GM18907 (cell line): ENCODE measurements around the gene TMEM69.
"Not testable (repeated sequence)": the region's sequence is repeated elsewhere in the genome, so short reads cannot be mapped to it uniquely, and the experiment has no call there.

Source experiments
- ATAC-seq: cut with Tn5 transposase; IDR thresholded peaks from one replicate; pipeline ENCODE4 v1.9.1; 2021; ENCODE audit warnings: mild to moderate bottlenecking, moderate library complexity; ENCODE audit not compliant: unreplicated experiment

TMEM69 gene

GRCh38 chr1:45677751-45678245, 10.2 kb upstream of the TMEM69 start:
- ATAC-seq = no peak

GRCh38 chr1:45678489-45678888, 9.5 kb upstream of the TMEM69 start:
- no peak for ATAC-seq

GRCh38 chr1:45679123-45679522, 8.9 kb upstream of the TMEM69 start:
- no peak for ATAC-seq

DNA sequence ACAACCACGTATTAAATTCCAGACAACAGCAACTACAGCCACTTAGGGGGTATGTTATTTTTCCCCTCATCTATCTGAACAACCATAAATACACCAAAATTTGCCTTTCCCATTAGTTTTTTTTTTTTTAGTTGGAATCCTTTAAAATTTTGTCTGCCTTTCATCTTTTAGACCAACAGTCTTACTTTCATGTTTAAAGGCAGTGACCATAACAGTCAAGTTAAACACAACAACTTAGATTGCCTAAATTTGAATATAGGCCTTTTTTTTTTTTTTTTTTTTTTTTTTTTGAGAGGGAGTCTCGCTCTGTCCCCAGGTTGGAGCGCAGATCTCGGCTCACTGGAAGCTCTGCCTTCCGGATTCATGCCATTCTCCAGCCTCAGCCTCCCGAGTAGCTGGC, 5.0 kb upstream of the TMEM69 start:
- ATAC-seq = no peak

DNA sequence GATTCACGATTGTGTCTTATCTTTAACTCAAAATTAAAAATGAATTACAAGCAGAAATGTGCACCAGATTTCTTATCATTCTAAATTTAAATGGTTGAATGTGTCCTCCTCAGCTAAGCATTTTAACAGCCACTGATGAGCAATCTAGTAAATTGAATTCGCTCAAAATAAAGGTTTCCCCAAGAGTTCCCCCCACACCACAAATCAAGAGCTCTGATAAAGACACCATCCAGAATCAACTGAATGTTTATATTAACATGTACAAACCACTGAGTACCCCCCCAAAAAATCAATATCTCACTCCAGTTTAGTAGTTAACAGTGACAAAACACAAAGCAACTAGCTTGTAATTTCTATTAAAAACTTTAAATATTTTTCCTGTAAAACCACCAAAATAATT, 3.6 kb upstream of the TMEM69 start:
- no peak for ATAC-seq

DNA sequence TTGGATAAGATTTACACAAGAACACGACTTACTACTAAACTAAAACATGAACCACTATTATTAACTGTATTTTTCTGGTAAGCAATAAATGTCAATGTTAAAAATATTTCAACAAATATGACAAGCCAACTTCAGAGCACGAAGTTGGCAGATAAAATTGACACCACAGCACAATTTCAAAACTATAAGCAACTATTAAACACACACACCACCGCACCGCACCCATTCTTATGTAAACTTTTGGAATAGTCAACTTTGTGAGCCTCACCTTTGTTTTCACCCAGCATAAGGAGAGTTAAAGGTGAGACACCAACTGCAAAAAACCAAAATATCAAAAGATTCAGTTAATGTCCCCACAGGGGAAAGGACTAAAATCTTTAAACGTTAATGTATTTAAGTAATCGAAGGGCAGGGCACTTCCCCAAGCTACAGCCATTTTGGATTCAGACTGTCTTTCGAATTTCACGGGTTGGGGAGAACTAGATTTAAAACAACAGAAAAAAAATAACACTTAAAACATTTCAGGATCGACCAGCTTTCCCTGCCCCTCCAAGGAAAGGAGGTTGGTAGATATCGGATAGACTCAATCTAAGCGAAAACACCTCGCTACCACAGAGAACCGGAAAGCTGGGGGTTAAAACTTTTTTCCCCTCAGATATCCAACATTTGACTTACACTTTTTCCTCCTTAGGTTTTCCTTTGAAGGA, 2.5 kb upstream of the TMEM69 start:
- no peak for ATAC-seq

DNA sequence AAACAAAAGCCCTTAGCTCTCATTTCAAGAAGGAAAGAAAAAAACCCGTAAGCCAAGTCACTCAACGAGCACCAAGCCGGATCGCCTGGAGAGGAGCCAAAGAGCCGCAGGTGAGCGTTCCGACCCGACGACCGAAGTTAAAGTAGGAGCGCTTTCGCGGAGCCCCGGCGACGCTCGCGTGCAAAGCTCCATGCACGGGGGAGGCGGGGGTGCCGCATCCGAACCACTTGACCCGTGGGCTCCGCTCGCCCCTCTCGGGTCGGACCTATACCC, 2.0 kb upstream of the TMEM69 start:
- ATAC-seq = peak; percentile 15

- ATAC-seq = peak; percentile 64
Measured at GRCh38 chr1:45686288-45687013, 1.5 kb upstream of the TMEM69 start, which contains the start of gene GPBP1L1. GPBP1L1 (minus strand) TSS chr1:45686533; CDS start chr1:45659087, 27,446 bp downstream.

DNA sequence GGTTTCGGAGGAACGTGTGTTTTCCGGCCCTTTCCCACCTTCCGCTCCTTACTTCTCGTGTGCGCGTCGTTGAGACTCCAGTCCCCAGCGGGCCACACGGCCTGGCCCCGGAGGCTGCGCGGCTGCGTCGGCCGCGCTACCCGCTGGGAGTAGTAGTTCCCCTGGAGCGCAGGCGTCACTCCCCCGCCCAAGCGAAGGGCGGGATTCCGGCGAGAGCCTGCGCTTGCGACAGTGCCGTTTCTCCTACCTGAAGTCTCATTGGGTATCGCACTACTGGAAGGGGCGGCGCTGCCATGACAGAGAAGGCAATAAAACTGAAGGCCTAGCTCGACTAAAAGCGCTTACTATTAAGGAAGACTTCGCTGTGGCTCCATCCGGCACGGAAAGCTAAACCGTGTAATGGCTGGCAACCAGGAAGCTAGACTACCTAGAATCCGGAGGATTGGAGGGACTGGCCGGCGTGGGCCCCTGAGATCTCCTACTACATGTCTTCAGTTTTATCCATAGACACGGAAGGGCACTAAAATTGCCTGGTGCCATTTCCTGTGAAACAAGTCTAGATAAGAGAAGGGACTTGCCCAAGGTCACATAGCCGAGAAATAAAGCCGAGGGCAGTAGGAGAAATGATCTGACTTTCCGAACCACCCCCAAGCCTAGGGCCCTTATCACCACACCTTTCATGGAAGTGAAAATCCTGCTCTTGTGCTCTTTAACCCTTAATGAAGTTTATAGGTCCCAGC, 797 bp upstream of the TMEM69 start:
- ATAC-seq = peak; percentile 80

DNA sequence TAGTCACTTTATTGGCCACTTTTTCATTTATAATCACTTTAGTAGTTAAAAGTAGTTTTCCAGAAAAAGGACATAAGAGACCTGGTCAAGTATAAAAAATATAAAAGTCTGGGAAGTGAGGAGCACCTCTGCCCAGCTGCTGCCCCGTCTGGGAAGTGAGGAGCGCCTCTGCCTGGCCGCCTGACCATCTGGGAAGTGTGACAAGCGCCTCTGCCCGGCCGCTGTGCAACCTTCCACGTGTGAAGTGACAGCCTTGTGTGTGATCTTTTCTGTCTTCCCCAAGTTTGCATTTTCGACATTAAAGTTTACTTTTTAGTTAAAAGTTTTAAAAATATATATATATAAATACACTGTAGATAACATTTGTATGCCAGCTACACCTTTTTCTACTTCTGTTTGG, 5.8 kb downstream of the TMEM69 start:
- not testable (repeated sequence) for ATAC-seq

DNA sequence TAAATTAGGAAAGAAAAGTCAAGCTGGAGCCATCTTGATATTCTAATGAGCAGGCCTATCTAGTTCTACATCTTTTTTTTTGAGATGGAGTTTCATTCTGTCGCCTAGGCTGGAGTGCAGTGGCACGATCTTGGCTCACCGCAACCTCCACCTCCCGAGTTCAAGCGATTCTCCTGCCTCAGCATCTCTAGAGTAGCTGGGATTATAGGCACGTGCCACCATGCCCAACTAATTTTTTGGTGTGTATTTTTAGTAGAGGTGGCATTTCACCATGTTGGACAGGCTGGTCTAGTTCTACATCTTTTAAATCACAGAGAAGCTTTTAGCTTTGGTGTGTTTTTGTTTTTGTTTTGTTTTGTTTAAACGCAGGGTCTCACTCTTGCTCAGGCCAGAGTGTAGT, 6.8 kb downstream of the TMEM69 start:
- no peak for ATAC-seq

DNA sequence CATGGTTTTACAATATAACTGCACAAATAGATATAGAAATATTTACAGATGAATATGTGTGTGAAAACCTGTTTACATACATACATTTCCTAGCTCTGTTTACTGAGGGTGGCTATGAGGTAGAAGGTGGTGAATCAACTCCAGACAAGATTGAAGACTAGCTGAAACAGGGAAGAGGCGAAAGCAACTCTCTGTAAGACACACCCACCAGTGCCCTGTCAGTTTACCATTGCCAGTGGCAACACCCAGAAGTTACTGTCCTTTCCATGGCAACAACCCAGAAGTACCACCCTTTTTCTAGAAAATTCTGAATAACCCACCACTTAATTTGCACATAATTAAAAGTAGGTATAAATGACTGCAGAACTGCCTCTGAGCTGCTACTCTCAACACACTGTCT, 16.7 kb downstream of the TMEM69 start:
- no peak for ATAC-seq

DNA sequence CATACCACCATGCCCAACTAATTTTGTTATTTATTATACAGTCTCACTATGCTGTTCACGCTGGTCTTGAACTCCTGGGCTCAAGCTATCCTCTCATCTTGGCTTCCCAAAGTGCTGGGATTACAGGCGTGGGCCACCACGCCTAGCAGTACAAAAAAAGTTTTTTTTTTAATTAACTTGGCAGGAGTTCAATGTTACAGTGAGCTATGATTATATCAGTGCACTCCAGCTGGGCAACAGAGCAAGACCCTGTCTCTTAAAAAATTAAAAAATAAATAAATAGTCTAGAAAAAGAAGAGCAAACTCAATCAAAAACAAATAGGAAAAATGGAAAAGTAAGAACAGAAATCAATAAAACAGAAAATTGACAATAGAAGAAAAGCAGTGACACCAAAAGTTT, 25.7 kb downstream of the TMEM69 start:
- ATAC-seq = no peak

DNA sequence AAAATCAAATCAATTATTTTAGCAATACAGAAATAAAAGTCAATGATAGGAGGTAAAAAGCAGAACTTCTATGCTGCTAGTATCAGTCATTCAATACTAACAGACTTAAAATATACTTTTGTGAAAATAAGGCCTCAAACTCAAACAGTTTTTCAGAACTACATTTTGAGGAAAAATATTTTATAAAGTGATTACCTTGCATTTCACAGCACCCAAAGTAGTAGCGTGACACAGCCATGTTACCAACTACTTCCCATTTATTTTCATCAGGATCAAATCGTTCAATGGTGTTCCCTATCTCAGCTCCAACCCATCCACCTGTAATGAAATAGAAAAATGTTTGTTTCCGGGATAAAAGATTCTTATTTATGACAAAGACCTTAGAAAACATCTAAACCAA, 28.7 kb downstream of the TMEM69 start:
- ATAC-seq = no peak

- ATAC-seq = not testable (repeated sequence)
Measured at GRCh38 chr1:45717386-45717785, 29.4 kb downstream of the TMEM69 start.

- ATAC-seq = no peak
Measured at GRCh38 chr1:45718289-45718688, 30.3 kb downstream of the TMEM69 start.

DNA sequence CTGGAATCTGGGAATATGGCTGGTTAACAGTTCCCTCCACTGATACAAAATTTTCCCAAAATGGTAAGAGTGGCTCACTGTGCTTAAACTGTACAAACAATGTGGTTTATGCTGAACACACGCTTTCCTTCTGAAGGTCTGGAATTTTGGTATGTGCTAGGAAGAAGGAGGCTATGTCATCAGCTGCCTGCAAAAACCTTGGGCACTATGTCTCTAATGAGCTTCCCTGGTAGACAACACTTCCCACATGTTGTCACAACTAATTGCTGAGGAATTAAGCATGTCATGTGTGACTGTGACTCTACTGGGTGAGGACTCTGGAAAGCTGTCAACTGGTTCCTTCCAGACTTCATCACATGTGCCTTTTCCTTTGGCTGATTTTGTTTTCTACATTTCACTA, 33.2 kb downstream of the TMEM69 start:
- ATAC-seq = no peak

DNA sequence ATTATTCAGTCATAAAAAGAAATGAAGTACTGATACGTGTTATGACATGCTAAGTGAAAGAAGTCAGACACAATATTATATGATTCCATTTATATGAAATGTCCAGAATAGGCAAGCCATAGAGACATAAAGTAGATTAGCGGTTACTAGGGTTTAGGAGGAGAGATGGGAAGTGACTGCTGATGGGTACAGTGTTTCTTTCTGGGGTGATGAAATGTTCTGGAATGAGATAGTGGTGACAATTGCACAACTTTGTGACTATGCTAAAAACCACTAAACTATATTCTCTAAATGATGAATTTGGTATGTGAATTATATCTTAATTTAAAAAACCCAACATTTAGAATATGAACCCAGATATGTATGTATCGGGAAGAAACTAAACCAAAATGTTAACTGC, 34.8 kb downstream of the TMEM69 start:
- no peak for ATAC-seq

DNA sequence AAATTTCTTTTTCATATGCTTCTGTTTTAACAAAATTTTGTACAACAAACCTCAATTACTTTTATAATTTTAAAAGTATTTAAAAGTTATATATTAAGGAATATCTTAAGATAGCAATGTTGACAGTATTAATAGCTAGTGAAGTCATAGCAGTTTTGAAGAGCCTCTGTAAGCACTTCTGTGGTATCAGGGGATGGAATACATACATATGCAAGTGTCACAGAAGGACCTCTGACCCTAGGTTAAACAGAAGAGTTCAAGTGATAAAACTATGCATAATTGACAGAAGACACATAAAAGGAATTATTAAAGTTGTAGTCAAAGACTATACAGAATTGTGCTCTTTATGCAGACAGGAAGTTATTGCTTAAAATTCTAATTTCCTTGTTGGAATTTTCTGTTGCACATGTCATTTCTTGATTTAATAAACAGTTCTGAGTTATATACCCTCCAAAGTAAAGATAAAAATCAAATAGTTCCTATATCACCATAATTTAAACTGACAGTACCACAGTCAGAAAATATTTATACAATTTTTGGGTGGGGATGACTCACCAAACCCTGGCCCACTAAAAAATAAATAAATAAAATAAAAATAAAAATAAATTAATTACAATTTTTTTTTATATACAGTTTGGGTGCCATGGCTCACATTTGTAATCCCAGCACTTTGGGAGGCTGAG, 35.4 kb downstream of the TMEM69 start:
- ATAC-seq = no peak

- not testable (repeated sequence) for ATAC-seq
Measured at GRCh38 chr1:45726007-45726406, 38.0 kb downstream of the TMEM69 start.

GRCh38 chr1:45730075-45730779, 42.2 kb downstream of the TMEM69 start:
- no peak for ATAC-seq
